ENCODE measurements around the gene SRGAP3. TPM values are rescaled to one million over a fixed set of nuclear protein-coding genes. Genes with fewer than 3 reads are reported as not detected.
A peak's percentile ranks its signal among the peaks of the same experiment; 100 is the strongest.

Gene SRGAP3
- total RNA-seq, 1 donor from 2014 or later, result 68.6 TPM

GRCh38 chr3:9217784-9218513, 31.5 kb downstream of the SRGAP3 start:
- H3K4me3 Mint-ChIP-seq, result no peak overlapping the region
- no peaks in the 10 kb centered on the region for H3K9me3 Mint-ChIP-seq
- no peaks in the 10 kb centered on the region for H3K27me3 Mint-ChIP-seq (ENCODE audit: low read depth)
- H3K4me1 Mint-ChIP-seq, result peaks cover 13% of the 10 kb centered on the region
- TF ChIP-seq, protein P1, sequence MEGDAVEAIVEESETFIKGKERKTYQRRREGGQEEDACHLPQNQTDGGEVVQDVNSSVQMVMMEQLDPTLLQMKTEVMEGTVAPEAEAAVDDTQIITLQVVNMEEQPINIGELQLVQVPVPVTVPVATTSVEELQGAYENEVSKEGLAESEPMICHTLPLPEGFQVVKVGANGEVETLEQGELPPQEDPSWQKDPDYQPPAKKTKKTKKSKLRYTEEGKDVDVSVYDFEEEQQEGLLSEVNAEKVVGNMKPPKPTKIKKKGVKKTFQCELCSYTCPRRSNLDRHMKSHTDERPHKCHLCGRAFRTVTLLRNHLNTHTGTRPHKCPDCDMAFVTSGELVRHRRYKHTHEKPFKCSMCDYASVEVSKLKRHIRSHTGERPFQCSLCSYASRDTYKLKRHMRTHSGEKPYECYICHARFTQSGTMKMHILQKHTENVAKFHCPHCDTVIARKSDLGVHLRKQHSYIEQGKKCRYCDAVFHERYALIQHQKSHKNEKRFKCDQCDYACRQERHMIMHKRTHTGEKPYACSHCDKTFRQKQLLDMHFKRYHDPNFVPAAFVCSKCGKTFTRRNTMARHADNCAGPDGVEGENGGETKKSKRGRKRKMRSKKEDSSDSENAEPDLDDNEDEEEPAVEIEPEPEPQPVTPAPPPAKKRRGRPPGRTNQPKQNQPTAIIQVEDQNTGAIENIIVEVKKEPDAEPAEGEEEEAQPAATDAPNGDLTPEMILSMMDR (IDR thresholded peaks at IDR 0.05; ENCODE audit: unreplicated experiment), result no peak
- no peak for DNase-seq (ENCODE audit: low spot score in 2 of 2, unreplicated experiment in 2 of 2)
- no peak overlapping the region for H3K27ac Mint-ChIP-seq
- H3K36me3 Mint-ChIP-seq, result peaks cover 9% of the 10 kb centered on the region

DNA sequence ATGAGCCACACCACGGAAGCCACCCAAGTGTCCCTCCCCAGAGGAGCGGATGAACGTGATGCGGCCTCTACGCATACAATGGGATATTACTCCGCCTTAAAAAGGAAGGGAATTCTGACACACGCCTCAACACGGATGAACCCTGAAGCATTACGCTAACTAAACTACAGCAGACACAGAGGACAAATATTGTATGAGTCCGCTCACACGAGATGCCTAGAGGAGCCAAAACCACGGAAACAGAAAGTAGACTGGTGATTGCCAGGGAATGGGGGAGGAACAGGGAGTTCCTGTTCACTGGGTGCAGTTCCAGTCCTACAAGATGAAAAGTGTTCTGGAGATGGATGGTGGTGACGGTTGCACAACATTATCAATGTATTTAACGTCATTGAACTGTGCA, 32.7 kb downstream of the SRGAP3 start:
- Mint-ChIP-seq H3K4me3 (no peak overlapping the region), H3K4me1 (peaks cover 13% of the 10 kb centered on the region), H3K27ac (no peak overlapping the region), H3K27me3 (ENCODE audit: low read depth) (no peaks in the 10 kb centered on the region), H3K9me3 (no peaks in the 10 kb centered on the region), H3K36me3 (peaks cover 9% of the 10 kb centered on the region)
- DNase-seq (ENCODE audit: low spot score in 2 of 2, unreplicated experiment in 2 of 2), result no peak
- TF ChIP-seq, protein P1 (IDR thresholded peaks at IDR 0.05; ENCODE audit: unreplicated experiment), result no peak

- Mint-ChIP-seq H3K27me3 (ENCODE audit: low read depth) (no peaks in the 10 kb centered on the region), H3K9me3 (no peaks in the 10 kb centered on the region), H3K4me1 (peaks cover 19% of the 10 kb centered on the region), H3K4me3 (no peak overlapping the region), H3K27ac (peak overlapping the region; percentile 8), H3K36me3 (peaks cover 1% of the 10 kb centered on the region)
- TF ChIP-seq, protein P1 (IDR thresholded peaks at IDR 0.05; ENCODE audit: unreplicated experiment), result no peak
- no peak for DNase-seq (ENCODE audit: low spot score in 2 of 2, unreplicated experiment in 2 of 2)
Observed at GRCh38 chr3:9214599-9214998, 34.8 kb downstream of the SRGAP3 start.

DNA sequence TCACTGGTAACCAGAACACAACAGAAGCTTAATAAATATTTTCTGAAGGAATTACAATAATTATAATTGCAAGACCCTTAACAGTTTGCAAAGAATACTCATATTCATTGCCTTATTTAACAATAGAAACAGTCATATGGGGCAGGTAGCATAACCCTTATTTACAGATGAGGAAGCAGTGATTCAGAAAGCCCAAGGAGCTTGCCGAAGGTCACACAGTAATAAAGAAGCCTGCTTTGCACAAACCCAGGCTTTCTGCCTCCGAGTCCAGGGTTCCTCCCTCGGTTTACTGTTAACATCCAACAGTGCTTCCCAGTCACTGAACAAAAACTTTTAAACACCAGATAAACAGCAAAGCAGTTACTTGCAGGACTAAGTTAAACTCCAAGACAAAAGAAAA, 35.3 kb downstream of the SRGAP3 start:
- TF ChIP-seq, protein P1 (IDR thresholded peaks at IDR 0.05; ENCODE audit: unreplicated experiment), result no peak
- Mint-ChIP-seq H3K27me3 (ENCODE audit: low read depth) (no peaks in the 10 kb centered on the region), H3K4me3 (no peak overlapping the region), H3K9me3 (no peaks in the 10 kb centered on the region), H3K4me1 (peaks cover 20% of the 10 kb centered on the region), H3K36me3 (no peaks in the 10 kb centered on the region), H3K27ac (peak overlapping the region; percentile 8)
- no peak for DNase-seq (ENCODE audit: low spot score in 2 of 2, unreplicated experiment in 2 of 2)

GRCh38 chr3:9213019-9213634, 36.3 kb downstream of the SRGAP3 start:
- H3K27me3 Mint-ChIP-seq (ENCODE audit: low read depth), result no peaks in the 10 kb centered on the region
- TF ChIP-seq, protein P1 (IDR thresholded peaks at IDR 0.05; ENCODE audit: unreplicated experiment), result no peak
- H3K27ac Mint-ChIP-seq, result no peak overlapping the region
- no peak overlapping the region for H3K4me3 Mint-ChIP-seq
- H3K4me1 Mint-ChIP-seq, result peaks cover 22% of the 10 kb centered on the region
- no peaks in the 10 kb centered on the region for H3K9me3 Mint-ChIP-seq
- no peaks in the 10 kb centered on the region for H3K36me3 Mint-ChIP-seq
- DNase-seq (ENCODE audit: low spot score in 2 of 2, unreplicated experiment in 2 of 2), result no peak
